HepG2 (cell line): Measurements from ENCODE around the gene SPG7. TPM values are rescaled to one million over a fixed set of nuclear protein-coding genes. Genes with fewer than 3 reads are reported as not detected.

Experiments
- ARHGAP35 ChIP-seq: sonication (generic); formaldehyde crosslinking; IDR thresholded peaks from 2 replicates; pipeline ENCODE4 v1.9.0; 2022; ENCODE audit warnings: mild to moderate bottlenecking, inconsistent platforms, moderate library complexity, missing genetic modification reagents, borderline replicate concordance
- DRAP1 ChIP-seq: IDR thresholded peaks from 2 replicates; pipeline ENCODE4 v1.6.1; 2016; ENCODE audit warnings: missing genetic modification reagents, missing compliant biosample characterization
- EED ChIP-seq: sonication (generic); formaldehyde crosslinking; IDR thresholded peaks from 2 replicates; pipeline ENCODE4 v1.5.0; 2020; ENCODE audit warnings: mild to moderate bottlenecking, missing genetic modification reagents
- HHEX ChIP-seq: IDR thresholded peaks from 2 replicates; pipeline ENCODE4 v1.6.1; 2016; ENCODE audit warnings: control low read depth
- HINFP ChIP-seq: sonication (generic); formaldehyde crosslinking; IDR thresholded peaks from 2 replicates; pipeline ENCODE4 v1.4.0; 2020; ENCODE audit warnings: low read depth, mild to moderate bottlenecking, missing genetic modification reagents
- HMG20A ChIP-seq: IDR thresholded peaks from 2 replicates; pipeline ENCODE4 v1.6.1; 2016; ENCODE audit warnings: borderline replicate concordance
- MXI1 ChIP-seq: IDR thresholded peaks from 3 replicates; pipeline ENCODE4 v1.6.1; 2012; ENCODE audit warnings: low read depth, low read length, inconsistent platforms, borderline replicate concordance
- NCOA2 ChIP-seq: sonication (generic); formaldehyde crosslinking; IDR thresholded peaks from 2 replicates; pipeline ENCODE4 v1.8.0; 2022; ENCODE audit warnings: inconsistent platforms
- NR2F1 ChIP-seq, 2 experiments: fragments of 450-650 bp in 1 of 2; formaldehyde crosslinking in 1 of 2; IDR thresholded peaks; 2 replicates each; pipeline versions ENCODE4 v1.5.0 to v1.6.1; 2016 to 2020; ENCODE audit warnings: mild to moderate bottlenecking in 1 of 2, missing compliant biosample characterization in 1 of 2, missing genetic modification reagents in 1 of 2, moderate library complexity in 1 of 2
- SETDB1 ChIP-seq: sonication (generic); formaldehyde crosslinking; IDR thresholded peaks from 2 replicates; pipeline ENCODE4 v1.5.1; 2020; ENCODE audit warnings: missing genetic modification reagents, mild to moderate bottlenecking, borderline replicate concordance
- SNAPC2 ChIP-seq: sonication (generic); formaldehyde crosslinking; IDR thresholded peaks from 2 replicates; pipeline ENCODE4 v1.8.1; 2022; ENCODE audit warnings: mild to moderate bottlenecking, missing genetic modification reagents
- SPEN ChIP-seq: sonication (generic); formaldehyde crosslinking; IDR thresholded peaks from 2 replicates; pipeline ENCODE4 v1.5.1; 2020; ENCODE audit warnings: low read depth, mild to moderate bottlenecking, missing genetic modification reagents
- ZBTB42 ChIP-seq: sonication (generic); formaldehyde crosslinking; IDR thresholded peaks from 2 replicates; pipeline ENCODE4 v1.5.0; 2020; ENCODE audit warnings: mild to moderate bottlenecking, missing genetic modification reagents
- ZBTB7A ChIP-seq: sonication (generic); formaldehyde crosslinking; IDR thresholded peaks from 2 replicates; pipeline ENCODE4 v1.8.0; 2022; ENCODE audit warnings: mild to moderate bottlenecking, missing genetic modification reagents
- ZKSCAN8 ChIP-seq: IDR thresholded peaks from 2 replicates; pipeline ENCODE4 v1.6.1; 2016; ENCODE audit warnings: borderline replicate concordance, missing genetic modification reagents, missing compliant biosample characterization
- ZMYM3 ChIP-seq: sonication (generic); formaldehyde crosslinking; IDR thresholded peaks from 2 replicates; pipeline ENCODE4 v1.5.1; 2020; ENCODE audit warnings: mild to moderate bottlenecking, missing genetic modification reagents
- ZNF292 ChIP-seq: sonication (generic); formaldehyde crosslinking; IDR thresholded peaks from 2 replicates; pipeline ENCODE4 v1.8.1; 2022; ENCODE audit warnings: mild to moderate bottlenecking, low read depth, missing genetic modification reagents, borderline replicate concordance
- ZNF737 ChIP-seq: sonication (generic); formaldehyde crosslinking; IDR thresholded peaks from 2 replicates; pipeline ENCODE4 v1.5.0; 2020; ENCODE audit warnings: missing genetic modification reagents, mild to moderate bottlenecking, borderline replicate concordance
- ZNF746 ChIP-seq: sonication (generic); formaldehyde crosslinking; IDR thresholded peaks from 2 replicates; pipeline ENCODE4 v1.8.0; 2022; ENCODE audit warnings: mild to moderate bottlenecking, missing genetic modification reagents
- polyA plus RNA-seq, 8 experiments: library from polyadenylated mRNA; depleted of rRNA in 3 of 8; stranded (reverse) in 7 of 8; unstranded in 1 of 8; fragments of >200 nt; fragmentation: Illumina TruSeq in 4 of 8; extraction: Trizol in 4 of 8; gene quantifications; 2 replicates each; pipeline versions ENCODE4 v1.2.1 to v1.2.3, GENCODE V29; 2011 to 2016; ENCODE audit warnings: low read depth in 4 of 8, missing spikeins in 1 of 8, mixed read lengths in 1 of 8; ENCODE audit not compliant: insufficient read depth in 1 of 8
- total RNA-seq, 5 experiments: library from RNA; depleted of rRNA; stranded (reverse); fragments of >200 nt; fragmentation: Illumina TruSeq; extraction: Trizol; gene quantifications; 2 replicates each; pipeline ENCODE4 v1.2.3, GENCODE V29; 2016; ENCODE audit warnings: low read depth in 1 of 5
- TF ChIP-seq, protein P1 (sequence below): sonication (generic); formaldehyde crosslinking; IDR thresholded peaks from 2 replicates; pipeline ENCODE4 v1.4.0; 2020; ENCODE audit warnings: missing genetic modification reagents, low read depth, mild to moderate bottlenecking, borderline replicate concordance
- TF ChIP-seq, protein P2 (sequence below): sonication (generic); formaldehyde crosslinking; IDR thresholded peaks from 2 replicates; pipeline ENCODE4 v1.5.1; 2020; ENCODE audit warnings: mild to moderate bottlenecking, missing genetic modification reagents, moderate library complexity
- TF ChIP-seq, protein P3 (sequence below): IDR thresholded peaks from 2 replicates; pipeline ENCODE4 v1.6.1; 2018; ENCODE audit warnings: missing genetic modification reagents
- TF ChIP-seq, protein P4 (sequence below): sonication (generic); formaldehyde crosslinking; IDR thresholded peaks from 2 replicates; pipeline ENCODE4 v1.5.1; 2020; ENCODE audit warnings: missing genetic modification reagents, mild to moderate bottlenecking, borderline replicate concordance

Gene SPG7
- total and polyA plus RNA-seq, 2 of the 13 experiments (the other 11 are each of a cell fraction or from before 2014, with no cell fraction given), result 66.0 to 136 TPM

GRCh38 chr16:89572485-89573205 lies 64.4 kb downstream of the SPG7 start (continued):
- TF ChIP-seq HINFP (peak; percentile 69; the same call in 1 of the 2 replicates), ZMYM3 (CRISPR knock-in tag) (peak; percentile 84), SPEN (CRISPR knock-in tag) (peak; percentile 49), EED (CRISPR knock-in tag) (peak; percentile 73; the same call in 1 of the 2 replicates), HHEX (CRISPR knock-in tag) (no peak), DRAP1 (peak; percentile 60), ARHGAP35 (CRISPR knock-in tag) (0 out of 2 replicates have a peak, but pooled peaks have one; percentile 19), ZNF292 (CRISPR knock-in tag) (peak; percentile 94), ZKSCAN8 (0 out of 2 replicates have a peak, but pooled peaks have one; percentile 44), SNAPC2 (CRISPR knock-in tag) (no peak), ZNF737 (CRISPR knock-in tag) (peak; percentile 49; the same call in 1 of the 2 replicates), ZNF746 (CRISPR knock-in tag) (peak; percentile 69; the same call in 1 of the 2 replicates), NCOA2 (peak; percentile 43; the same call in 1 of the 2 replicates), MXI1 (peak; percentile 57; the same call in 2 of the 3 replicates), HMG20A (peak; percentile 43; the same call in 1 of the 2 replicates), ZBTB42 (peak; percentile 73; the same call in 1 of the 2 replicates), ZBTB7A (CRISPR knock-in tag) (peak; percentile 94), SETDB1 (CRISPR knock-in tag) (no peak), NR2F1 (CRISPR knock-in tag; IDR thresholded peaks at IDR 0.05) (peak in 1 of 2 experiments; percentile 6; a peak in 1 of 4 replicates)
- TF ChIP-seq, protein P1, sequence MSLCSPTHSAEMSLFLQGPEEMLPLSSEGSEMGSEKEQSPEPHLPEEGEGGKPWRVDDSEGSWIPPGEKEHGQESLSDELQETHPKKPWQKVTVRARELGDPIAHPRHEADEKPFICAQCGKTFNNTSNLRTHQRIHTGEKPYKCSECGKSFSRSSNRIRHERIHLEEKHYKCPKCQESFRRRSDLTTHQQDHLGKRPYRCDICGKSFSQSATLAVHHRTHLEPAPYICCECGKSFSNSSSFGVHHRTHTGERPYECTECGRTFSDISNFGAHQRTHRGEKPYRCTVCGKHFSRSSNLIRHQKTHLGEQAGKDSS (CRISPR knock-in tag), result peak; percentile 53; the same call in 1 of the 2 replicates
- TF ChIP-seq, protein P2, sequence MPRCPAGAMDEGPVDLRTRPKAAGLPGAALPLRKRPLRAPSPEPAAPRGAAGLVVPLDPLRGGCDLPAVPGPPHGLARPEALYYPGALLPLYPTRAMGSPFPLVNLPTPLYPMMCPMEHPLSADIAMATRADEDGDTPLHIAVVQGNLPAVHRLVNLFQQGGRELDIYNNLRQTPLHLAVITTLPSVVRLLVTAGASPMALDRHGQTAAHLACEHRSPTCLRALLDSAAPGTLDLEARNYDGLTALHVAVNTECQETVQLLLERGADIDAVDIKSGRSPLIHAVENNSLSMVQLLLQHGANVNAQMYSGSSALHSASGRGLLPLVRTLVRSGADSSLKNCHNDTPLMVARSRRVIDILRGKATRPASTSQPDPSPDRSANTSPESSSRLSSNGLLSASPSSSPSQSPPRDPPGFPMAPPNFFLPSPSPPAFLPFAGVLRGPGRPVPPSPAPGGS (CRISPR knock-in tag), result no peak
- TF ChIP-seq, protein P3, sequence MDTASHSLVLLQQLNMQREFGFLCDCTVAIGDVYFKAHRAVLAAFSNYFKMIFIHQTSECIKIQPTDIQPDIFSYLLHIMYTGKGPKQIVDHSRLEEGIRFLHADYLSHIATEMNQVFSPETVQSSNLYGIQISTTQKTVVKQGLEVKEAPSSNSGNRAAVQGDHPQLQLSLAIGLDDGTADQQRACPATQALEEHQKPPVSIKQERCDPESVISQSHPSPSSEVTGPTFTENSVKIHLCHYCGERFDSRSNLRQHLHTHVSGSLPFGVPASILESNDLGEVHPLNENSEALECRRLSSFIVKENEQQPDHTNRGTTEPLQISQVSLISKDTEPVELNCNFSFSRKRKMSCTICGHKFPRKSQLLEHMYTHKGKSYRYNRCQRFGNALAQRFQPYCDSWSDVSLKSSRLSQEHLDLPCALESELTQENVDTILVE, result 0 out of 2 replicates have a peak, but pooled peaks have one; percentile 35
- TF ChIP-seq, protein P4, sequence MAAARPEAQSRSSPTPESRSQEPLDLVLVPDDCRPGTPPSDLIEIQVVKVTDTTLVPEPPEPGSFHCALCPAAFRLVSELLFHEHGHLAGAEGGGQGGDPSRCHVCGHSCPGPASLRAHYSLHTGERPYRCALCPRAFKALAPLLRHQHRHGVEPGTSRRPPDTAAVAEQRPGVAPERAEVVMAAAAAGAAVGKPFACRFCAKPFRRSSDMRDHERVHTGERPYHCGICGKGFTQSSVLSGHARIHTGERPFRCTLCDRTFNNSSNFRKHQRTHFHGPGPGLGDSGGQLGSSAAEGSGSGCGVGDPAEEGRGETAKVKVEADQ (CRISPR knock-in tag), result no peak
